ENCODE results near the gene ANXA1.

Gene ANXA1

GRCh38 chr9:73116031-73116430 is 35.6 kb upstream of the ANXA1 start:
- H3K4me3 ChIP-seq (ENCODE audit: low read depth, low read length): no peak overlapping the region

GRCh38 chr9:73116880-73117279 is 34.8 kb upstream of the ANXA1 start:
- H3K4me3 ChIP-seq (ENCODE audit: low read depth, low read length): no peak overlapping the region
- TF ChIP-seq CTCF (IDR thresholded peaks at IDR 0.05; ENCODE audit: low read depth, low read length): no peak

More at GRCh38 chr9:73116031-73116430, 35.6 kb upstream of the ANXA1 start:
- no peak for TF ChIP-seq CTCF (IDR thresholded peaks at IDR 0.05; ENCODE audit: low read depth, low read length)

- no peak overlapping the region for H3K4me3 ChIP-seq (ENCODE audit: low read depth, low read length)
- TF ChIP-seq CTCF (IDR thresholded peaks at IDR 0.05; ENCODE audit: low read depth, low read length): no peak
Measured at GRCh38 chr9:73118286-73118685, 33.4 kb upstream of the ANXA1 start.

GRCh38 chr9:73118898-73119554 is 32.6 kb upstream of the ANXA1 start:
- TF ChIP-seq CTCF (IDR thresholded peaks at IDR 0.05; ENCODE audit: low read depth, low read length): no peak

GRCh38 chr9:73121375-73121935 is 30.2 kb upstream of the ANXA1 start:
- no peak for TF ChIP-seq CTCF (IDR thresholded peaks at IDR 0.05; ENCODE audit: low read depth, low read length)

More at GRCh38 chr9:73118898-73119554, 32.6 kb upstream of the ANXA1 start:
- H3K4me3 ChIP-seq (ENCODE audit: low read depth, low read length): no peak overlapping the region

GRCh38 chr9:73125651-73126050 is 26.0 kb upstream of the ANXA1 start:
- no peak overlapping the region for H3K4me3 ChIP-seq (ENCODE audit: low read depth, low read length)
- no peak for TF ChIP-seq CTCF (IDR thresholded peaks at IDR 0.05; ENCODE audit: low read depth, low read length)

More at GRCh38 chr9:73121375-73121935, 30.2 kb upstream of the ANXA1 start:
- no peak overlapping the region for H3K4me3 ChIP-seq (ENCODE audit: low read depth, low read length)

- H3K4me3 ChIP-seq (ENCODE audit: low read depth, low read length): no peak overlapping the region
- TF ChIP-seq CTCF (IDR thresholded peaks at IDR 0.05; ENCODE audit: low read depth, low read length): no peak
Measured at GRCh38 chr9:73129941-73130685, 21.6 kb upstream of the ANXA1 start.

Data from WI38 (cell line).